HepG2 (cell line): ENCODE data around the gene MDFI. TPM values are rescaled to one million over a fixed set of nuclear protein-coding genes. Genes with fewer than 3 reads are reported as not detected.

Experiments
- ATAC-seq: fragments of 200-7000 bp; cut with Tn5 transposase; 3 replicates; pipeline ENCODE4 v1.9.1; 2020; ENCODE audit warnings: mild to moderate bottlenecking, moderate library complexity
- BruUV-seq: library from RNA; stranded (reverse); fragments of 400-500 nt; replicated peaks from 2 replicates; lab custom pipeline; 2021; lab: Mats Ljungman, UMichigan
- CTCF ChIA-PET: fragments of 300-600 bp; formaldehyde crosslinking; extraction: SDS; loops from one replicate; lab custom pipeline; 2021; ENCODE audit warnings: low total read pairs, inconsistent platforms, low intra/inter-chr PET ratio; lab: Yijun Ruan, JAX
- POLR2A ChIA-PET: fragments of 350-600 bp; sonication (Branson Sonifier 250); formaldehyde crosslinking; loops from one replicate; lab custom pipeline; 2020; ENCODE audit warnings: antibody characterized with exemption, inconsistent platforms; lab: Yijun Ruan, JAX
- DNase-seq: peaks from one replicate; pipeline ENCODE4 v3.0.0-alpha.2; 2015; ENCODE audit warnings: low spot score
- FAIRE-seq: peaks from 3 replicates; lab custom pipeline; 2011; peaks lifted over from hg19 to GRCh38; lab: Jason Lieb, UNC
- H2AFZ ChIP-seq: one replicate; pipeline ENCODE4 v1.6.1; 2011; ENCODE audit warnings: low read length, inconsistent platforms
- H3K27ac ChIP-seq: fragments of 300-600 bp; 3 replicates; pipeline ENCODE4 v1.8.0; 2011; ENCODE audit warnings: mixed run types, mild to moderate bottlenecking, mixed read lengths, low read length, inconsistent platforms; ENCODE audit not compliant: insufficient read depth; ENCODE audit errors: extremely low read length
- H3K27me3 ChIP-seq, 2 experiments: fragments of 200-600 bp in 1 of 2; 2 replicates in 1 of 2; 3 replicates in 1 of 2; pipeline versions ENCODE4 v1.6.0 to v1.8.0; 2011; ENCODE audit warnings: low read length in 2 of 2, mild to moderate bottlenecking in 2 of 2, moderate library complexity in 2 of 2, inconsistent platforms in 1 of 2; ENCODE audit not compliant: insufficient read depth in 2 of 2, control insufficient read depth in 1 of 2
- H3K36me3 ChIP-seq, 2 experiments: fragments of 200-600 bp in 1 of 2; replicated peaks in 1 of 2; 2 replicates in 1 of 2; 3 replicates in 1 of 2; pipeline versions ENCODE4 v1.5.1 to v1.8.0; 2011; ENCODE audit warnings: low read length in 2 of 2, inconsistent platforms in 1 of 2; ENCODE audit not compliant: insufficient read depth in 2 of 2, control insufficient read depth in 1 of 2
- H3K4me1 ChIP-seq: 2 replicates; pipeline ENCODE4 v1.5.1; 2012; ENCODE audit warnings: low read length, inconsistent platforms; ENCODE audit not compliant: insufficient read depth
- H3K4me2 ChIP-seq: 2 replicates; pipeline ENCODE4 v1.6.0; 2011; ENCODE audit warnings: low read depth, low read length, inconsistent platforms
- H3K4me3 ChIP-seq, 3 experiments: fragments of 200-600 bp in 1 of 3; sonication (generic), shearing (Covaris generic) in 1 of 3; replicated peaks in 1 of 3; 2 replicates each; pipeline ENCODE4 v1.5.1; 2011 to 2016; ENCODE audit warnings: low read length in 3 of 3, inconsistent platforms in 2 of 3, low read depth in 2 of 3, mild to moderate bottlenecking in 2 of 3, control low read depth in 1 of 3, mixed read lengths in 1 of 3; ENCODE audit not compliant: insufficient read depth in 1 of 3
- H3K79me2 ChIP-seq: one replicate; pipeline ENCODE4 v1.6.1; 2011; ENCODE audit warnings: low read length, inconsistent platforms; ENCODE audit not compliant: insufficient read depth
- H3K9ac ChIP-seq: 2 replicates; pipeline ENCODE4 v1.6.0; 2011; ENCODE audit warnings: mild to moderate bottlenecking, low read depth, low read length, inconsistent platforms; ENCODE audit not compliant: insufficient read depth
- H3K9me3 ChIP-seq: 2 replicates; pipeline ENCODE4 v1.5.1; 2012; ENCODE audit warnings: mild to moderate bottlenecking, low read length
- H4K20me1 ChIP-seq: 2 replicates; pipeline ENCODE4 v1.6.0; 2011; ENCODE audit warnings: inconsistent platforms, mild to moderate bottlenecking, low read length, moderate library complexity; ENCODE audit not compliant: insufficient read depth
- AHR ChIP-seq: IDR thresholded peaks from 2 replicates; pipeline ENCODE4 v1.6.1; 2018; ENCODE audit warnings: missing genetic modification reagents, missing compliant biosample characterization
- ELF4 ChIP-seq: sonication (generic); formaldehyde crosslinking; IDR thresholded peaks from 2 replicates; pipeline ENCODE4 v1.5.0; 2020; ENCODE audit warnings: missing genetic modification reagents, mild to moderate bottlenecking, moderate library complexity, borderline replicate concordance
- FOXC1 ChIP-seq: sonication (generic); formaldehyde crosslinking; IDR thresholded peaks from 2 replicates; pipeline ENCODE4 v1.8.0; 2022; ENCODE audit warnings: mild to moderate bottlenecking, missing genetic modification reagents, borderline replicate concordance
- MAFK ChIP-seq, 2 experiments: IDR thresholded peaks in 1 of 2; conservative IDR thresholded peaks in 1 of 2; 2 replicates each; pipeline ENCODE4 v1.6.1; 2011; ENCODE audit warnings: improper control_type of control experiment in 2 of 2, low read length in 2 of 2
- MTF1 ChIP-seq: sonication (generic); formaldehyde crosslinking; IDR thresholded peaks from 2 replicates; pipeline ENCODE4 v1.5.0; 2020; ENCODE audit warnings: missing genetic modification reagents
- NFE2 ChIP-seq: sonication (generic); formaldehyde crosslinking; IDR thresholded peaks from 2 replicates; pipeline ENCODE4 v1.4.0; 2020; ENCODE audit warnings: missing genetic modification reagents
- POLR2G ChIP-seq: fragments of 200-400 bp; formaldehyde crosslinking; IDR thresholded peaks from 2 replicates; pipeline ENCODE4 v1.6.1; 2018; ENCODE audit warnings: mild to moderate bottlenecking, low read depth, low read length, moderate library complexity
- SIX4 ChIP-seq: sonication (generic); formaldehyde crosslinking; IDR thresholded peaks from 2 replicates; pipeline ENCODE4 v1.4.0; 2020; ENCODE audit warnings: missing genetic modification reagents
- SSRP1 ChIP-seq: IDR thresholded peaks from 2 replicates; pipeline ENCODE4 v1.6.1; 2016; ENCODE audit warnings: control low read depth
- ZNF34 ChIP-seq: sonication (generic); formaldehyde crosslinking; IDR thresholded peaks from 2 replicates; pipeline ENCODE4 v1.4.0; 2020; ENCODE audit warnings: mild to moderate bottlenecking, missing genetic modification reagents, borderline replicate concordance
- ZNF468 ChIP-seq: sonication (generic); formaldehyde crosslinking; IDR thresholded peaks from 2 replicates; pipeline ENCODE4 v1.8.0; 2022; ENCODE audit warnings: mild to moderate bottlenecking, moderate library complexity, missing genetic modification reagents
- ZNF547 ChIP-seq: sonication (generic); formaldehyde crosslinking; IDR thresholded peaks from 2 replicates; pipeline ENCODE4 v1.5.1; 2020; ENCODE audit warnings: mild to moderate bottlenecking, missing genetic modification reagents
- ZNF746 ChIP-seq: sonication (generic); formaldehyde crosslinking; IDR thresholded peaks from 2 replicates; pipeline ENCODE4 v1.8.0; 2022; ENCODE audit warnings: mild to moderate bottlenecking, missing genetic modification reagents
- WGBS: methylation state at CpG from one replicate; pipeline ENCODE4 v1.1.6; 2017; ENCODE audit warnings: low lambda C conversion rate; 5-methylcytosine and 5-hydroxymethylcytosine counted together
- in situ Hi-C: cut with HindIII; loops from 2 replicates; pipeline ENCODE4 v1.10.0; 2017; ENCODE audit warnings: low pct_unique_long_range_greater_than_20kb; ENCODE audit not compliant: extremely low pct_ligation_motif_present
- intact Hi-C: fragments of 100-400 bp; cut with micrococcal nuclease; formaldehyde crosslinking; loops from one replicate; pipeline ENCODE4 v1.10.0; 2022; ENCODE audit not compliant: unreplicated experiment
- polyA plus RNA-seq, 8 experiments: library from polyadenylated mRNA; depleted of rRNA in 3 of 8; stranded (reverse) in 7 of 8; unstranded in 1 of 8; fragments of >200 nt; fragmentation: Illumina TruSeq in 4 of 8; extraction: Trizol in 4 of 8; gene quantifications; 2 replicates each; pipeline versions ENCODE4 v1.2.1 to v1.2.3, GENCODE V29; 2011 to 2016; ENCODE audit warnings: low read depth in 4 of 8, missing spikeins in 1 of 8, mixed read lengths in 1 of 8; ENCODE audit not compliant: insufficient read depth in 1 of 8
- total RNA-seq, 5 experiments: library from RNA; depleted of rRNA; stranded (reverse); fragments of >200 nt; fragmentation: Illumina TruSeq; extraction: Trizol; gene quantifications; 2 replicates each; pipeline ENCODE4 v1.2.3, GENCODE V29; 2016; ENCODE audit warnings: low read depth in 1 of 5
- TF ChIP-seq, protein P1 (sequence below): sonication (generic); formaldehyde crosslinking; IDR thresholded peaks from 2 replicates; pipeline ENCODE4 v1.5.0; 2020; ENCODE audit warnings: missing genetic modification reagents
- TF ChIP-seq, protein P2 (sequence below): sonication (generic); formaldehyde crosslinking; conservative IDR thresholded peaks from 2 replicates; pipeline ENCODE4 v1.4.0; 2020; ENCODE audit warnings: missing genetic modification reagents
- TF ChIP-seq, protein P3 (sequence below): sonication (generic); formaldehyde crosslinking; IDR thresholded peaks from 2 replicates; pipeline ENCODE4 v1.9.0; 2022; ENCODE audit warnings: low read depth, missing genetic modification reagents

The MDFI gene
- total and polyA plus RNA-seq, 2 of the 13 experiments (the other 11 are each of a cell fraction or from before 2014, with no cell fraction given): 0.28 TPM; not detected in 1

GRCh38 chr6:41649596-41649995 is 11.3 kb downstream of the MDFI start:
- Histone ChIP-seq H2AFZ (no peak overlapping the region), H3K36me3 (no peaks in the 10 kb centered on the region), H3K79me2 (no peaks in the 10 kb centered on the region), H3K4me1 (peaks cover 18% of the 10 kb centered on the region), H3K27ac (no peak overlapping the region), H3K9me3 (no peaks in the 10 kb centered on the region), H4K20me1 (no peaks in the 10 kb centered on the region), H3K4me2 (no peak overlapping the region), H3K4me3 (no peak overlapping the region), H3K27me3 (peaks cover 0 to 33% of the 10 kb centered on the region in 2 experiments; a peak in 4 of 5 replicates), H3K9ac (no peak overlapping the region)
- ATAC-seq: no peak
- TF ChIP-seq ZNF746 (no peak), NFE2 (CRISPR knock-in tag) (no peak), ELF4 (no peak)
- TF ChIP-seq, protein P1, sequence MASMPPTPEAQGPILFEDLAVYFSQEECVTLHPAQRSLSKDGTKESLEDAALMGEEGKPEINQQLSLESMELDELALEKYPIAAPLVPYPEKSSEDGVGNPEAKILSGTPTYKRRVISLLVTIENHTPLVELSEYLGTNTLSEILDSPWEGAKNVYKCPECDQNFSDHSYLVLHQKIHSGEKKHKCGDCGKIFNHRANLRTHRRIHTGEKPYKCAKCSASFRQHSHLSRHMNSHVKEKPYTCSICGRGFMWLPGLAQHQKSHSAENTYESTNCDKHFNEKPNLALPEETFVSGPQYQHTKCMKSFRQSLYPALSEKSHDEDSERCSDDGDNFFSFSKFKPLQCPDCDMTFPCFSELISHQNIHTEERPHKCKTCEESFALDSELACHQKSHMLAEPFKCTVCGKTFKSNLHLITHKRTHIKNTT (CRISPR knock-in tag): no peak
- TF ChIP-seq, protein P2, sequence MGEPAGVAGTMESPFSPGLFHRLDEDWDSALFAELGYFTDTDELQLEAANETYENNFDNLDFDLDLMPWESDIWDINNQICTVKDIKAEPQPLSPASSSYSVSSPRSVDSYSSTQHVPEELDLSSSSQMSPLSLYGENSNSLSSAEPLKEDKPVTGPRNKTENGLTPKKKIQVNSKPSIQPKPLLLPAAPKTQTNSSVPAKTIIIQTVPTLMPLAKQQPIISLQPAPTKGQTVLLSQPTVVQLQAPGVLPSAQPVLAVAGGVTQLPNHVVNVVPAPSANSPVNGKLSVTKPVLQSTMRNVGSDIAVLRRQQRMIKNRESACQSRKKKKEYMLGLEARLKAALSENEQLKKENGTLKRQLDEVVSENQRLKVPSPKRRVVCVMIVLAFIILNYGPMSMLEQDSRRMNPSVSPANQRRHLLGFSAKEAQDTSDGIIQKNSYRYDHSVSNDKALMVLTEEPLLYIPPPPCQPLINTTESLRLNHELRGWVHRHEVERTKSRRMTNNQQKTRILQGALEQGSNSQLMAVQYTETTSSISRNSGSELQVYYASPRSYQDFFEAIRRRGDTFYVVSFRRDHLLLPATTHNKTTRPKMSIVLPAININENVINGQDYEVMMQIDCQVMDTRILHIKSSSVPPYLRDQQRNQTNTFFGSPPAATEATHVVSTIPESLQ (CRISPR knock-in tag): no peak
- in situ Hi-C loops: no loop called here
- intact Hi-C loops: no loop called here
- no TSS peak for BruUV-seq
- WGBS: 60% methylated on average over 10 of the region's 10 CpGs
- DNase-seq: no peak
- no peak for FAIRE-seq
- ChIA-PET POLR2A (no interaction called here), CTCF (no interaction called here)

GRCh38 chr6:41650120-41650519 is 11.9 kb downstream of the MDFI start:
- no TSS peak for BruUV-seq
- H3K4me3 ChIP-seq: no peak overlapping the region
- CTCF ChIA-PET: no interaction called here
- TF ChIP-seq MTF1 (CRISPR knock-in tag) (no peak), POLR2G (no peak), AHR (CRISPR knock-in tag) (no peak), ZNF547 (CRISPR knock-in tag) (no peak), ZNF34 (CRISPR knock-in tag) (no peak), SSRP1 (CRISPR knock-in tag) (no peak), FOXC1 (CRISPR knock-in tag) (no peak), SIX4 (CRISPR knock-in tag) (no peak), ZNF468 (CRISPR knock-in tag) (no peak), MAFK (conservative IDR thresholded peaks at IDR 0.05 in 1 of 2, IDR thresholded peaks at IDR 0.05 in 1 of 2; ENCODE audit: low read length in 2 of 2) (no peak)
- TF ChIP-seq, protein P3, sequence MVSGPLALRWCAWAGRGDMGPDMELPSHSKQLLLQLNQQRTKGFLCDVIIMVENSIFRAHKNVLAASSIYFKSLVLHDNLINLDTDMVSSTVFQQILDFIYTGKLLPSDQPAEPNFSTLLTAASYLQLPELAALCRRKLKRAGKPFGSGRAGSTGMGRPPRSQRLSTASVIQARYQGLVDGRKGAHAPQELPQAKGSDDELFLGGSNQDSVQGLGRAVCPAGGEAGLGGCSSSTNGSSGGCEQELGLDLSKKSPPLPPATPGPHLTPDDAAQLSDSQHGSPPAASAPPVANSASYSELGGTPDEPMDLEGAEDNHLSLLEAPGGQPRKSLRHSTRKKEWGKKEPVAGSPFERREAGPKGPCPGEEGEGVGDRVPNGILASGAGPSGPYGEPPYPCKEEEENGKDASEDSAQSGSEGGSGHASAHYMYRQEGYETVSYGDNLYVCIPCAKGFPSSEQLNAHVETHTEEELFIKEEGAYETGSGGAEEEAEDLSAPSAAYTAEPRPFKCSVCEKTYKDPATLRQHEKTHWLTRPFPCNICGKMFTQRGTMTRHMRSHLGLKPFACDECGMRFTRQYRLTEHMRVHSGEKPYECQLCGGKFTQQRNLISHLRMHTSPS: no peak

More at GRCh38 chr6:41650120-41650519, 11.9 kb downstream of the MDFI start:
- 67% methylated on average over 2 of the region's 2 CpGs for WGBS
- no peaks in the 10 kb centered on the region for H3K36me3 ChIP-seq
- FAIRE-seq (no peak), DNase-seq (no peak), ATAC-seq (no peak)
- H3K79me2 ChIP-seq: no peaks in the 10 kb centered on the region
- H3K9ac ChIP-seq: no peak overlapping the region
- H2AFZ ChIP-seq: no peak overlapping the region
- peaks cover 12% of the 10 kb centered on the region for H3K4me1 ChIP-seq
- H4K20me1 ChIP-seq: no peaks in the 10 kb centered on the region
- no peak overlapping the region for H3K4me2 ChIP-seq
- intact Hi-C loops (no loop called here), in situ Hi-C loops (no loop called here)
- no peak overlapping the region for H3K27ac ChIP-seq
- H3K27me3 ChIP-seq: peaks cover 0 to 33% of the 10 kb centered on the region in 2 experiments; a peak in 4 of 5 replicates
- POLR2A ChIA-PET: no interaction called here
- H3K9me3 ChIP-seq: no peaks in the 10 kb centered on the region
